ENCODE data around the gene ICA1L.
"Not testable (repeated sequence)": the region's sequence is repeated elsewhere in the genome, so short reads cannot be mapped to it uniquely, and the experiment has no call there.

Gene ICA1L

GRCh38 chr2:202877699-202878098, 6.1 kb upstream of the ICA1L start:
- H3K27ac Mint-ChIP-seq, result no peak overlapping the region
- no peaks in the 10 kb centered on the region for H3K4me1 Mint-ChIP-seq (ENCODE audit: low read depth)
- no peak for DNase-seq
- H3K27me3 Mint-ChIP-seq, result no peaks in the 10 kb centered on the region
- H3K4me3 Mint-ChIP-seq, result no peak overlapping the region
- H3K9me3 Mint-ChIP-seq, result no peaks in the 10 kb centered on the region
- H3K36me3 Mint-ChIP-seq (ENCODE audit: low read depth), result peaks cover 41% of the 10 kb centered on the region

- H3K4me1 Mint-ChIP-seq (ENCODE audit: low read depth), result peaks cover 11% of the 10 kb centered on the region
- H3K27me3 Mint-ChIP-seq, result no peaks in the 10 kb centered on the region
- peak; percentile 76 for DNase-seq
- H3K27ac Mint-ChIP-seq, result peak overlapping the region; percentile 89
- H3K9me3 Mint-ChIP-seq, result no peaks in the 10 kb centered on the region
- peak overlapping the region; percentile 90 for H3K4me3 Mint-ChIP-seq
- H3K36me3 Mint-ChIP-seq (ENCODE audit: low read depth), result peaks cover 5% of the 10 kb centered on the region
Measured at GRCh38 chr2:202870431-202871299, 901 bp downstream of the ICA1L start.

DNA sequence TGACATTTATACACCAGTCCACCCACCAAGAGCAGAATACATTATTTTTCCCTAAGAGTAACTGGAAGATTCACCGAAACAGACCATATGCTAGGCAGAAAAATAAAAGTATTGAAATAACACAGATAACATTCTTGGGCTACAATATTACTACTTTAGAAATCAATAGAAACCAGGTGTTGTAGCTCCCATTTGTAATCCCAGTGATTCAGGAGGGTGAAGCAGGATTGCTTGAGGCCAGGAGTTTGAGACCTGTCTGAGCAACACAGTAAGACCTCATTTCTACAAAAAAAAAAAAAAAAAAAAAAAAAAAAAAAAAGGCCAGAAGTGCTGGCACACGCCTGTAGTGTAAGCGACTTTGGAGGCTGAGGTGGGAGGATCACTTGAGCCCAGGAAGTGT, 9.6 kb downstream of the ICA1L start:
- no peak overlapping the region for H3K27ac Mint-ChIP-seq
- no peaks in the 10 kb centered on the region for H3K4me1 Mint-ChIP-seq (ENCODE audit: low read depth)
- H3K4me3 Mint-ChIP-seq, result no peak overlapping the region
- DNase-seq, result no peak
- H3K9me3 Mint-ChIP-seq, result no peaks in the 10 kb centered on the region
- H3K36me3 Mint-ChIP-seq (ENCODE audit: low read depth), result no peaks in the 10 kb centered on the region
- H3K27me3 Mint-ChIP-seq, result no peaks in the 10 kb centered on the region

DNA sequence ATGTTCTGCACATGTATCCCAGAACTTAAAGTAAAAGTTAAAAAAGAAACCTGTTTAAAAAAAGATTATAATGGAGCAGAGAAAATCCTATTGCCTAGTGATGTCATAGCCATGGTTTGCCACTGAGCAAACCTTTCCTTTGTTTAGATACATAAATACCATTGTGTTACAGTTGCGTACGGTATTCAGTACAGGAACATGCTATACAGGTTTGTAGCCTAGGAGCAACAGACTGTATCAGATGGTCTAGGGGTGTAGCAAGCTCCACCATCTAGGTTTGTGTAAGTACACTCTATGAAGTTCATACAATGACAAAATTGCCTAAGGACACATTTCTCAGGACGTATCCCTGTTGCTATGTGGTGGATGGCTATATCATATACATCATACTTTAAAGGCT, 13.0 kb downstream of the ICA1L start:
- Mint-ChIP-seq H3K36me3 (ENCODE audit: low read depth) (no peaks in the 10 kb centered on the region), H3K4me1 (ENCODE audit: low read depth) (no peaks in the 10 kb centered on the region), H3K9me3 (no peaks in the 10 kb centered on the region), H3K27ac (no peak overlapping the region), H3K4me3 (no peak overlapping the region), H3K27me3 (no peaks in the 10 kb centered on the region)
- DNase-seq, result no peak

- not testable (repeated sequence) for H3K9me3 Mint-ChIP-seq; DNase-seq; H3K27me3 Mint-ChIP-seq; H3K4me1 Mint-ChIP-seq (ENCODE audit: low read depth); H3K4me3 Mint-ChIP-seq; H3K36me3 Mint-ChIP-seq (ENCODE audit: low read depth); H3K27ac Mint-ChIP-seq
Measured at GRCh38 chr2:202849343-202849742, 22.2 kb downstream of the ICA1L start.

GRCh38 chr2:202848813-202849212, 22.8 kb downstream of the ICA1L start:
- H3K9me3 Mint-ChIP-seq, result peaks cover 2% of the 10 kb centered on the region
- no peak overlapping the region for H3K27ac Mint-ChIP-seq
- no peak overlapping the region for H3K4me3 Mint-ChIP-seq
- no peak for DNase-seq
- H3K36me3 Mint-ChIP-seq (ENCODE audit: low read depth), result no peaks in the 10 kb centered on the region
- peaks cover 6% of the 10 kb centered on the region for H3K4me1 Mint-ChIP-seq (ENCODE audit: low read depth)
- no peaks in the 10 kb centered on the region for H3K27me3 Mint-ChIP-seq

DNA sequence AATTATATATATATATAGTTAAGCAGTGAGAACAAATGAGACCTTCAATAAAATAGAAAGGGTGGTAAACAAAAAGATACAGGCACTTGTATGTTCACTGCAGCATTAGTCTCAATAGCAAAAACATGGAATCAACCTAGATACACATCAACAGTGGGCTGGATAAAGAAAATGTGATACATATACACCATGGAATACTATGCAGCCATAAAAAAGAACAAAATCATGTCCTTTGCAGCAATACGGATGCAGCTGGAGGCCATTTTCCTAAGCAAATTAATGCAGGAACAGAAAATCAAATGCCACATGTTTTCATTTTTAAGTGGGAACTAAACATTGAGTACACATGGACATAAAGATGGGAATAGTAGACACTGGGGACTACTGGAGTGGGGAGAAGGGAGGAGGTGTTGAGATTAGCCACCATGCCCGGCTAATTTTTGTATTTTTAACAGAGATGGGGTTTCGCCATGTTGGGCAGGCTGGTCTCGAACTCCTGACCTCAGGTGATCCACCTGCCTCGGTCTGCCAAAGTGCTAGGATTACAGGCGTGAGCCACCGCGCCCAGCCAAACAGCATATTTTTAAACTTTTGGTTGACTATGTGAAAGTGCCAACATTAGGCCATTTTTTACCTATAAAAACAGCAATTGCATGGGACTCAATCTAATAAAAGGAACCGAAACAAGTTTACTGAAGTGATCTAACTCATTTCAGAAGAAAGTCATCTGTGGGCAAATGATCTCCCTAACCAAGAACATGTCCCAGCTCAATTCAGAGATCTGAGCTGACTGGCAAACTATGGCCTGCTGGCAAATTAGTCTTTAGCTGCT, 23.7 kb downstream of the ICA1L start:
- H3K36me3 Mint-ChIP-seq (ENCODE audit: low read depth), result peaks cover 5% of the 10 kb centered on the region
- DNase-seq, result no peak
- H3K27ac Mint-ChIP-seq, result no peak overlapping the region
- peaks cover 5% of the 10 kb centered on the region for H3K9me3 Mint-ChIP-seq
- H3K27me3 Mint-ChIP-seq, result no peaks in the 10 kb centered on the region
- H3K4me1 Mint-ChIP-seq (ENCODE audit: low read depth), result peaks cover 6% of the 10 kb centered on the region
- no peak overlapping the region for H3K4me3 Mint-ChIP-seq

GRCh38 chr2:202844656-202845055, 26.9 kb downstream of the ICA1L start:
- Mint-ChIP-seq H3K27me3 (no peaks in the 10 kb centered on the region), H3K9me3 (peaks cover 11% of the 10 kb centered on the region), H3K36me3 (ENCODE audit: low read depth) (peaks cover 5% of the 10 kb centered on the region), H3K27ac (no peak overlapping the region), H3K4me1 (ENCODE audit: low read depth) (peaks cover 6% of the 10 kb centered on the region), H3K4me3 (no peak overlapping the region)
- DNase-seq, result no peak

- DNase-seq, result no peak
- Mint-ChIP-seq H3K4me1 (ENCODE audit: low read depth) (no peaks in the 10 kb centered on the region), H3K27ac (no peak overlapping the region), H3K27me3 (no peaks in the 10 kb centered on the region), H3K36me3 (ENCODE audit: low read depth) (peaks cover 5% of the 10 kb centered on the region), H3K9me3 (peaks cover 9% of the 10 kb centered on the region), H3K4me3 (no peak overlapping the region)
Measured at GRCh38 chr2:202842690-202843089, 28.9 kb downstream of the ICA1L start.

GRCh38 chr2:202841090-202841867, 30.3 kb downstream of the ICA1L start:
- H3K27ac Mint-ChIP-seq, result no peak overlapping the region
- H3K4me1 Mint-ChIP-seq (ENCODE audit: low read depth), result no peaks in the 10 kb centered on the region
- H3K36me3 Mint-ChIP-seq (ENCODE audit: low read depth), result peaks cover 5% of the 10 kb centered on the region
- H3K9me3 Mint-ChIP-seq, result peaks cover 9% of the 10 kb centered on the region
- DNase-seq, result no peak
- no peak overlapping the region for H3K4me3 Mint-ChIP-seq
- no peaks in the 10 kb centered on the region for H3K27me3 Mint-ChIP-seq

GRCh38 chr2:202831242-202832220, 40.0 kb downstream of the ICA1L start:
- H3K27ac Mint-ChIP-seq, result no peak overlapping the region
- peaks cover 10% of the 10 kb centered on the region for H3K4me1 Mint-ChIP-seq (ENCODE audit: low read depth)
- H3K36me3 Mint-ChIP-seq (ENCODE audit: low read depth), result no peaks in the 10 kb centered on the region
- DNase-seq, result no peak
- no peak overlapping the region for H3K4me3 Mint-ChIP-seq
- no peaks in the 10 kb centered on the region for H3K27me3 Mint-ChIP-seq
- H3K9me3 Mint-ChIP-seq, result no peaks in the 10 kb centered on the region

DNA sequence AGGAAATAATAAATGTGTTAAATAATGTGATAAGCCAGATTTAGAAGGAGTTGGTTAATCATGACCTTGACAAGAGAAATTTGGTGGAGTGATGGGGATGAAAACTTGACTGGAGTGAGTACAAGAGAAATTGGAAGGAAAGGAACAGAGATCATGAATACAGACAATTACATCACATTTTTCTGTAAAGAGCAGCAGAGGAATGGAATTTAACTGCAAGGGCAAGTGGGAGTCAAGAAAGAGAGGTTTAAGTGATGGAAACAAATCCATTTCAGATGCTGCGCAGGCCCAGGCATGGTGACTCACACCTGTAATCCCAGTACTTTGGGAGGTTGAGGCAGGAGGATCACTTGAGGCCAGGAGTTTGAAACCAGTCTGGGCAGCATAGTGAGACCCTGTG, 46.7 kb downstream of the ICA1L start:
- no peak overlapping the region for H3K4me3 Mint-ChIP-seq
- no peak for DNase-seq
- H3K9me3 Mint-ChIP-seq, result no peaks in the 10 kb centered on the region
- no peaks in the 10 kb centered on the region for H3K27me3 Mint-ChIP-seq
- H3K4me1 Mint-ChIP-seq (ENCODE audit: low read depth), result no peaks in the 10 kb centered on the region
- no peaks in the 10 kb centered on the region for H3K36me3 Mint-ChIP-seq (ENCODE audit: low read depth)
- no peak overlapping the region for H3K27ac Mint-ChIP-seq

- no peaks in the 10 kb centered on the region for H3K27me3 Mint-ChIP-seq
- DNase-seq, result no peak
- no peaks in the 10 kb centered on the region for H3K4me1 Mint-ChIP-seq (ENCODE audit: low read depth)
- no peak overlapping the region for H3K27ac Mint-ChIP-seq
- H3K4me3 Mint-ChIP-seq, result no peak overlapping the region
- H3K36me3 Mint-ChIP-seq (ENCODE audit: low read depth), result no peaks in the 10 kb centered on the region
- no peaks in the 10 kb centered on the region for H3K9me3 Mint-ChIP-seq
Measured at GRCh38 chr2:202822411-202822810, 49.2 kb downstream of the ICA1L start.

Measured in activated T-cell treated with anti-CD3 and anti-CD28 coated beads, Interleukin-2, amount 50 U/mL, for 24 hours (primary cell).